ENCODE measurements around the gene FHIT.
"Not testable (repeated sequence)": the region's sequence is repeated elsewhere in the genome, so short reads cannot be mapped to it uniquely, and the experiment has no call there.

The FHIT gene

DNA sequence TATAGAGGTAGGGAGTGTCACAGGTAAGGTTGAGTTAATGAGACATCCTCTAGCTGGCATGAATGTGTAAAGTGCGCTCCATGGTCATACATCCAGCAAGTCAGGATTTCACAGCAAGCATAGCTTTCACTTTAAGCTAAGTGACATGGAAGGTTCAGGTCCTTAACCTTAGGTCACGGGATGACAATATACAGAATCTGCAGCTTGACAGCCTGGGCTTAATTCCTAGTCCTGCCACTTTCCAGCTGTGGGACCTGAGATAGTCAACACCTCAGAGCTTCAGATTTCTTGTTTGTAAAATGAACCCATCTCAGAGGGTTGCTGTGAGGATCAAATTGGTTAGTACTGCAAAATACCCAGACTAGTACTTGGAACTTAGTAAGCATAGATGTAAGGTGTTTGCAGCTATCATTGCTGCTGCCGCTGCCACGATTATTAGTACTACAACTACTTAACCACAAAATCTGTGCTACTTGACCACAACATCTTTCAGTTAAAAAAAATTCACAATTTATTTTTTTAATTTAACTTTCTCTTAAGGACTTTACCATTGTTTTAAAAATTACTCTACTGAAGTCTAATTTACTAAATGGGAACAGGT is 1311.3 kb downstream of the FHIT start:
- no peak for DNase-seq

DNA sequence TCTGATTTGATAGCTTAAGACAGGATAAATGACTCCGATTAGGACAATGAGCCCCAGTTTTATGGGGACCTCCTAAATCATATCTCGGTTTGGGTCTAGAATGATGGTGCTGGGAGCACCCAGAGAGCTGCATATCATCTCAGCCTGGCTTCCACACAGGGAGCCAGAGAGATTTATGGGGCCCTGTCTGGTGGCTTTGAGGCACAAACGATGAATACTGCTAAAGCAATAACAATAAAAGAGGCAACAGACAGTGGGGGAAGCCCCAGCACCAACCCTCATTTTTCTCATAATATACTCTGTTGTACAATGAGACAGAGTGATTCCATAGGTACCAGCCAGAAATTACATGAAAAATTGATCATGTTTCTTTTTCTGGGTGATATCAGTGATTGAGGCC is 1312.4 kb downstream of the FHIT start:
- no peak for DNase-seq

GRCh38 chr3:59937201-59937600 is 1314.1 kb downstream of the FHIT start:
- no peak for DNase-seq

- no peak for DNase-seq
Measured at GRCh38 chr3:59936472-59936871, 1314.8 kb downstream of the FHIT start.

DNA sequence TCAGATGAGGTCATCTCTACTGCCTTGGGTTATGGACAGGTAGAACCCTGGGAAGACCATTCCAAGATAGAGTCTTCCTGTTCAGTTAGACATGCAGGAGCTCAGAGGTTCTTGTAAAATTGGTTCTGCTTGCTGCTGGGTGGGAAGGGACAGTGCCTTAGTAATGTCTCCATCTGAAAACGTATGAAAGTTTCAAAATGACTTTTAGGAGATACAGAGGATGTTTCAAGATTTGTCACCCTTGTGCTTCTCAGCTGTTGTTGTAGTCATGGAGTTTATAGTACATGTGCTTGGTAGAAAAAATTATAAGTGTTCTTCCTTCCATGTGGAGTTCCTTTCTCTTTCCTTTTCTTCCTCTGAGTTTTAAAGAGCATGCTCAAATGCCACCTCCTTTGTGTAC is 1316.2 kb downstream of the FHIT start:
- DNase-seq: no peak

DNA sequence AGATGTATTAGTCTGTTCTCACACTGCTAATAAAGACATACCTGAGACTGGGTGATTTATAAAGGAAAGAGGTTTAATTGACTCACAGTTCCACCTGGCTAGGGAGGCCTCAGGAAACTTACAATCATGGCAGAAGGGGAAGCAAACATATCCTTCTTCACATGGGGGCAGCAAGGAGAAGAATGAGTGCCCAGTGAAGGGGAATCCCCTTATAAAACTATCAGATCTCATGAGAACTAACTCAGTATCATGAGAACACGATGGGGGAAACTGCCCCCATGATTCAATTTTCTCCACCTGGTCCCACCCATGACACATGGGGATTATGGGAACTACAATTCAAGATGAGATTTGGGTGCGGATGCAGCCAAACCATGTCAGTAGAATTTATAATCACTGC is 1316.7 kb downstream of the FHIT start:
- DNase-seq: not testable (repeated sequence)

DNA sequence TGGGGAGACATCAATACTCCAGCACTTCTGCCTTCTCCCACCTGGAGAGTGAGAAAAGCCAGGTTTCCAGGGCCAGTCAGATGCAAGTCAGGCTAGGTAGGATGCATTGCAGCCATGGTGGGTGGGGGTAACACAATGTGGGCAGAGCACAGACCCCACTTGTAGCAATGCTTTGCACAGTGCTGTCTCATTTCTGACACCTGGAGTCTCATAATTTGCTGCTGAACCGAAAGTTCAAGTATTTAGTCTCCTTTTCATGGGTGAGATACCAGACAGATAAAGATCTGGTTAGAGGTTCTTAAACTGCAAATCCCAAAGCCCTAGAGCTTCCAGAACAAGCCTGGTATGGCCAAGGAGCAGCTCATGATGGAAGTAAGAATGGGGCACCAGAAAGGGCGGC is 1321.1 kb downstream of the FHIT start:
- no peak for DNase-seq

DNA sequence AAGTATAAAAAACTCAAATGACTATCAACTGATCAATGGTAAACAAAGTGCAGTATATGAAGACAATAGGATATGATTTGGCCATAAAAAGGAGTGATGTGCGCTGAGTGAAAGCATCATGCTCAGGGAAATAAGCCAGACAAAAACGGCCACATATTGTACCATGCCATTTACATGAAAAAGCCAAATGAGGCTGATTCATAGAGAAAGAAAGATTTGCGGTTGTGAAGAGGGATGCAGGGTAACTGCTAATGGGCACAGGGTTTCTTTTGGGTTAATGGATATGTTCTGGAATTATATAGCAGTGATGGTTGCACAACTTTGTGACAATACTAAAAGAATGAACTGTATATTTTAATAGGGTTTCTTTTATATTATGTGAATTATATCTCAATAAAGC is 1324.2 kb downstream of the FHIT start:
- no peak for DNase-seq

- DNase-seq: no peak
Measured at GRCh38 chr3:59925946-59926345, 1325.3 kb downstream of the FHIT start.

DNA sequence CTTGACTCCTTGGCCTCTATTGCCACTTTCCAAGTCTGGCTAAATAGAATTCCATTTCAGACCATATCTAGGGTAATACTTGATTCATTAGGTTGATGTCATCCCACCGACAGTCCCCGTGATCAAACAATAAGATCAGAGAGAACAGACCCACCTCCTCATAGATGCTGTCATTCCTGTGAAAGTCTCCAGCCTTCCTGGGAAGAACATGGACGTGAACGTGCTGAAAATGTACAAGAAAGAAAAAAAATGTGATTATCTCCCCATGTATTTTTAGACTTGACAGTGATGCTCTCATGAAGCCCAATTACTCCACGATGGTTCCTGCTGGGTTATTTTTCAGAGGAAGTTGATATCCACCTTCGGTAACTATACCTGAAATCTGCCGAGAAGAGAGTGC is 1329.1 kb downstream of the FHIT start:
- DNase-seq: no peak

DNA sequence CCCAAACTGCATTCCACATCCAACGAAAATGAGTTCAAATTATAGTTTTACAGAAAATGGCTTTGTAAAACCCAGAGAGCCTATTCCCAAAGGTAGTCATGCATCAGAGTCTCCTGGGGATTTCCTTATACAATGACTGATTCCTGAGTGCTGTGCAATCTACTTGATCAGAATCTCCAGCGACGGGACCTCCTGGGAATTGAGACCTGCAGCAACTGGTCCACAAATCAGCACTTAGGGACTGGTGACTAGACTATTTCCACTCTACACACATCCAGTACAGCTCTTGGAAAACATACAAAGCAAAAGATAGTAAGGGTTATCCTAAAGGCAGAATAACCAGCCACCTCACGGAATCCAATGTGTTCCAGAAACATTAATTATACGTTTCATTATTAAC is 1330.4 kb downstream of the FHIT start:
- DNase-seq: no peak

DNA sequence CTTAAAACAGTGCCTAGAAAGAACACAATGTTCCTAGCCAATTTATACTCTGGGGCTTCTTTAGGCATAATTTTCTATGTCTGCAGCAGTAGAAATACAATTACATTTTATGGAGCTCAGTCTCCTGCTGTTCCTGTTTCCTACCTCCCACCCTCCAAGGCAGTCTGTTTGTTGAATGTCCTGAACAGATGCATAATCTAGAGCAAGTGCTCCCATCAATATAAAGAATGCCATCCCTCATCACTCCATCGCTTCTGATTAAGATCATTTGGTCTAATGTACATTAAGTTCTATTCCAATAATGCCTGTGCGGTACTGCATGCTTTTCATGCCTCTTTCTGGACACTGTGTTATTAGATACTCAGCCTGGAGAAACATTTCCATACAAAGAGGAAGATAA is 1331.7 kb downstream of the FHIT start:
- DNase-seq: no peak

- no peak for DNase-seq
Measured at GRCh38 chr3:59914251-59914650, 1337.0 kb downstream of the FHIT start.

DNA sequence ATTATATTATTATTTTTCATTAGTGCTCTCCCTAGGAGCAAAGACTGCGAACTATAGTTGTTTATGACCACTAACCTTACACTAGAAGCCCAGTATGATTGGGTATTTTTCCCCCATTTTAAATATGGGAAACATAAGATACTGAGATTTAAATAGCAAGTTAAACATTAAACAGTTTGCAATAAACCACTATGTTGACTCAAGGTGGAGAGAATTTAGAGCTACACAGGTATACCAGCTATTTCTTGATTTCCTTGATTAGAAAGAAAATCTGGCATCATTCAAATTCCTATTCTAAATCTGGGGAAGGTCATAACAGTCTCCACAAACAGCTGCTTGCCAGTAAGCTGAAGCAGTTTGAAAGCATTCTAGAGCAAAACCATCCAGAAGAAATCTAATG is 1337.6 kb downstream of the FHIT start:
- no peak for DNase-seq

GRCh38 chr3:59908701-59909100 is 1342.6 kb downstream of the FHIT start:
- DNase-seq: no peak

GRCh38 chr3:59908280-59908679 is 1343.0 kb downstream of the FHIT start:
- no peak for DNase-seq

GRCh38 chr3:59904296-59904695 is 1347.0 kb downstream of the FHIT start:
- no peak for DNase-seq

- DNase-seq: no peak
Measured at GRCh38 chr3:59899061-59899460, 1352.2 kb downstream of the FHIT start.

GRCh38 chr3:59895972-59896371 is 1355.3 kb downstream of the FHIT start:
- no peak for DNase-seq

DNA sequence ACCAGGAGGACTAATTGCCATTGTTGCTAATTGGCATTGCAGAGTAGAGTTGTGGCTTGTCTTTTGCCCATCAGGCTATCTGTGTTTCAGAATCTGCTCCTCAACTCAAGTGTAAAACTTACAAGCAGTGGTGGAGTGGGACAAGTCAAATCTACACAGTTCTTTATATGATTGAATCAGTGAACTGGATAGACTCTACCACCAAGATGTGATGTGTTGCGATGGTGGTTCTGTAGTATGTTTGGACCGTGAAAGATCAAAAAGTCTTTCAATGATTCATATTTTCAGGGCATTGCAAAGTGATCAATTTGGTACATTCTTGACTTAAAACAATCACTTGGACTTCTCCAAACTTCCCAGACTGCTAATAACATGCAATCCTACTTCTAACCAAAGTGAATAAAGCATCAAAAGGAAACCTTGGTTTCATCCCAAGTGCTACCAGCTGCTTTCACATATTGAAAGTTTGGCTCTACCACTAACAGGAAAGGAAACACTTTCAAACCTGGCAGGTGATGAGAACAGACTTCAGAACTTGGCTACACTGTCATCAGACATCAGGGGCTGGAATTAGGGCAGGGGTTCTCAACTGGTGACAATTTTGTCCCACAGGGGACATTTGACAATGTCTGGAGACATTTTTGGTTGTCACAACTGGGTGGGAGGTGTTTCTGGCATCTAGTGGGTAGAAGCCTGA is 1356.7 kb downstream of the FHIT start:
- DNase-seq: no peak

DNA sequence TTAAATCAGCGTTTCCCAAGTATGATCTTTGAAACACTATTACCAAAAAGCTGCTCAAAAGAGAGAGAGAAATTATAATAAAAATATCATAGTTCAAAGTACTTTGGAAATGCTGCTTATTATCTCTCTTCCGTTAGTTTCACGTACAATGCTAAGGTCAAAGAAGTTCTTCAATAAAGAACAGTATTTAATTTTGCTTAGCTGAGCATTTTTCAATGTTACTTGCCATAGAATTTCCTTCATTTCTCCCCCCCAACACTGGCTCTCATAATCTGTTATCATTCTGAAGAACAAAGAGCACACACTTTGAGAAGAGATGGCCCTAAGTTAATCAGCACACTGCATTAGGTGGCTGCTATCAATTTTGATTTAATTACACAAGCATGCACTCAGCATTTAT is 1360.6 kb downstream of the FHIT start:
- DNase-seq: no peak

DNA sequence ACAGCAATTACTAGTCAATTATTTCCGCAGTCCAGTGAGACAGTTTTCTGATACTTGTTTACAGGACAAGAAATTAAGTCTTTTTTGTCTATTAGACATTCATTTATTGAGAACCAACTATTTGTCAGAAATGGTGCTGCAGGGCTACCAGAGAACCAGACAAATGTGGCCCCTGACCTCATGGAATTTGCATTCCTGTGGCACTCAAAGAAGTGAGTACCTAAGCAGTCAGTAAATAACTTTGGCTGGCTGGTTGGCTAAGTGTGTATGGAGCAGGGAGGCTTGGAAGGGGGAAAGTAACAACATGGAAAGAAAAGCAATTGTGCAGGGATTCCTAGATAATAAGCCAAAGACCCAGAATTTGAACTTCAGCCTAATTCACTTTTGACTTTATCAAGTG is 1364.5 kb downstream of the FHIT start:
- DNase-seq: no peak

DNA sequence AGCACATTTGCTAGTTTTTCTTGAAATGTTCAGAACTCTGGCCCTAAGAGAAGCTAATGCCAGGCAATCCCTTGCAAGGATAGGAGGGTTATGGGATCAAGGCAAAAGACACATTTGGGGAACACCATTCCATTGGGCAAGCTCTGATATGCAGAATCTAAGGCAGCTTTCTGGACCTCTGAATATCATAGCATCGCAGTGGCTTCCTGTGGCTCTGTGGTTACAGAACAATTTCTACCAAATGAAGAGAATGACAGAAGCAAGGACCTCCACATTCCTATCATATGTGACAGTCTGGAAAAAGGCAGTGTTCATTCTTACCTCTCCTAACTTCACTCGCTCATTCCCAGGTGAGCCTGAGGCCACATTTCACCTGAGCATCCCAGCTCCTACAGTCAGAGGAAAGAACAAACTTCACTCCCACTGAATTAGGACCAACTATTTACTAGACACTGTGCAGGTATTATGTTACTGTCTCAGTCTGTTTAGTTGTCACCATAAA is 1365.3 kb downstream of the FHIT start:
- no peak for DNase-seq

GRCh38 chr3:59885101-59885500 is 1366.2 kb downstream of the FHIT start:
- no peak for DNase-seq

- no peak for DNase-seq
Measured at GRCh38 chr3:59884409-59884808, 1366.8 kb downstream of the FHIT start.

Data from NCI-H510A treated with DMSO at 0.1 percent for 48 hours (cell line).